Measurements from ENCODE around the gene IARS2.

GRCh38 chr1:220119043-220119512 lies 25.1 kb downstream of the IARS2 start:
- TF ChIP-seq NFIC (IDR thresholded peaks at IDR 0.05), result no peak
- no peak for TF ChIP-seq CREB1 (IDR thresholded peaks at IDR 0.05; ENCODE audit: low read depth)
- TF ChIP-seq FOXM1 (IDR thresholded peaks at IDR 0.05; ENCODE audit: borderline replicate concordance, low read depth), result no peak
- no peak for TF ChIP-seq TAF1 (IDR thresholded peaks at IDR 0.05; ENCODE audit: low read depth)
- TF ChIP-seq USF1 (IDR thresholded peaks at IDR 0.05), result no peak
- no peak for TF ChIP-seq TEAD4 (IDR thresholded peaks at IDR 0.05)
- TF ChIP-seq CEBPB (IDR thresholded peaks at IDR 0.05), result no peak
- TF ChIP-seq YY1 (IDR thresholded peaks at IDR 0.05; ENCODE audit: low read depth), result no peak
- TF ChIP-seq RAD21 (IDR thresholded peaks at IDR 0.05; ENCODE audit: low read depth), result no peak
- no peak for TF ChIP-seq ZBTB7A (IDR thresholded peaks at IDR 0.05; ENCODE audit: low read depth)
